ENCODE results near the gene CDH18. TPM values are rescaled to one million over a fixed set of nuclear protein-coding genes. Genes with fewer than 3 reads are reported as not detected.

The CDH18 gene
- total RNA-seq, 2 donors from 2014 or later = 0.78 to 2.0 TPM

- Histone ChIP-seq H3K27me3 (no peaks in the 10 kb centered on the region), H3K27ac (no peak overlapping the region)
- intact Hi-C loops (cut with DNase I) = no loop called here
Observed at GRCh38 chr5:19487480-19487879, 500.5 kb downstream of the CDH18 start.

GRCh38 chr5:19479562-19479961, 508.4 kb downstream of the CDH18 start:
- 74 to 83% methylated on average over 5 of the region's 5 CpGs for WGBS, 2 donors

More at GRCh38 chr5:19487480-19487879, 500.5 kb downstream of the CDH18 start:
- TF ChIP-seq CTCF (IDR thresholded peaks at IDR 0.05) = no peak
- TF ChIP-seq POLR2A (IDR thresholded peaks at IDR 0.05) = no peak
- Histone ChIP-seq H3K36me3 (replicated peaks in 1 of 2; ENCODE audit: insufficient read depth in 1 of 2, low read depth in 2 of 2) (no peaks in the 10 kb centered on the region), H3K9me3 (no peaks in the 10 kb centered on the region), H3K4me3 (no peak overlapping the region), H3K4me1 (no peaks in the 10 kb centered on the region)
- DNase-seq = no peak
- ATAC-seq = no peak

GRCh38 chr5:19462019-19462418, 526.0 kb downstream of the CDH18 start:
- no peak for TF ChIP-seq POLR2A (IDR thresholded peaks at IDR 0.05)
- no peak for TF ChIP-seq CTCF (IDR thresholded peaks at IDR 0.05)
- Histone ChIP-seq H3K36me3 (replicated peaks in 1 of 2; ENCODE audit: insufficient read depth in 1 of 2, low read depth in 2 of 2) (no peaks in the 10 kb centered on the region), H3K27me3 (no peaks in the 10 kb centered on the region), H3K4me3 (no peak overlapping the region), H3K27ac (no peak overlapping the region), H3K9me3 (no peaks in the 10 kb centered on the region), H3K4me1 (no peaks in the 10 kb centered on the region)
- DNase-seq = no peak
- intact Hi-C loops (cut with DNase I) = no loop called here
- ATAC-seq = no peak
- WGBS, 2 donors = 42 to 43% methylated on average over 1 of the region's 1 CpG

More at GRCh38 chr5:19479562-19479961, 508.4 kb downstream of the CDH18 start:
- no peaks in the 10 kb centered on the region for H3K27me3 ChIP-seq
- TF ChIP-seq CTCF (IDR thresholded peaks at IDR 0.05) = no peak
- no peak for TF ChIP-seq POLR2A (IDR thresholded peaks at IDR 0.05)
- intact Hi-C loops (cut with DNase I) = no loop called here
- no peaks in the 10 kb centered on the region for H3K9me3 ChIP-seq
- H3K36me3 ChIP-seq (replicated peaks in 1 of 2; ENCODE audit: insufficient read depth in 1 of 2, low read depth in 2 of 2) = no peaks in the 10 kb centered on the region
- H3K27ac ChIP-seq = no peak overlapping the region
- ATAC-seq (no peak), DNase-seq (no peak)
- H3K4me3 ChIP-seq = no peak overlapping the region
- H3K4me1 ChIP-seq = no peaks in the 10 kb centered on the region

GRCh38 chr5:19424506-19424905, 563.5 kb downstream of the CDH18 start:
- intact Hi-C loops (cut with DNase I) = no loop called here
- DNase-seq (no peak), ATAC-seq (no peak)
- Histone ChIP-seq H3K36me3 (replicated peaks in 1 of 2; ENCODE audit: insufficient read depth in 1 of 2, low read depth in 2 of 2) (no peaks in the 10 kb centered on the region), H3K9me3 (no peaks in the 10 kb centered on the region), H3K4me1 (no peaks in the 10 kb centered on the region), H3K27me3 (no peaks in the 10 kb centered on the region), H3K4me3 (no peak overlapping the region), H3K27ac (no peak overlapping the region)
- WGBS, 2 donors = 72 to 81% methylated on average over 3 of the region's 3 CpGs
- TF ChIP-seq POLR2A (IDR thresholded peaks at IDR 0.05) (no peak), CTCF (IDR thresholded peaks at IDR 0.05) (no peak)

All from body of pancreas (tissue), 4 donors.